ENCODE measurements around the gene RELN.
"Not testable (repeated sequence)": the region's sequence is repeated elsewhere in the genome, so short reads cannot be mapped to it uniquely, and the experiment has no call there.

GRCh38 chr7:103486873-103487272 is 502.6 kb downstream of the RELN start:
- TF ChIP-seq, protein P1, sequence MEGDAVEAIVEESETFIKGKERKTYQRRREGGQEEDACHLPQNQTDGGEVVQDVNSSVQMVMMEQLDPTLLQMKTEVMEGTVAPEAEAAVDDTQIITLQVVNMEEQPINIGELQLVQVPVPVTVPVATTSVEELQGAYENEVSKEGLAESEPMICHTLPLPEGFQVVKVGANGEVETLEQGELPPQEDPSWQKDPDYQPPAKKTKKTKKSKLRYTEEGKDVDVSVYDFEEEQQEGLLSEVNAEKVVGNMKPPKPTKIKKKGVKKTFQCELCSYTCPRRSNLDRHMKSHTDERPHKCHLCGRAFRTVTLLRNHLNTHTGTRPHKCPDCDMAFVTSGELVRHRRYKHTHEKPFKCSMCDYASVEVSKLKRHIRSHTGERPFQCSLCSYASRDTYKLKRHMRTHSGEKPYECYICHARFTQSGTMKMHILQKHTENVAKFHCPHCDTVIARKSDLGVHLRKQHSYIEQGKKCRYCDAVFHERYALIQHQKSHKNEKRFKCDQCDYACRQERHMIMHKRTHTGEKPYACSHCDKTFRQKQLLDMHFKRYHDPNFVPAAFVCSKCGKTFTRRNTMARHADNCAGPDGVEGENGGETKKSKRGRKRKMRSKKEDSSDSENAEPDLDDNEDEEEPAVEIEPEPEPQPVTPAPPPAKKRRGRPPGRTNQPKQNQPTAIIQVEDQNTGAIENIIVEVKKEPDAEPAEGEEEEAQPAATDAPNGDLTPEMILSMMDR (IDR thresholded peaks at IDR 0.05) = not testable (repeated sequence)
- not testable (repeated sequence) for TF ChIP-seq POLR2A, EP300 (IDR thresholded peaks at IDR 0.05)
